B cell (primary cell): ENCODE data around the gene COG5. TPM values are rescaled to one million over a fixed set of nuclear protein-coding genes. Genes with fewer than 3 reads are reported as not detected.

ENCODE experiments used
- ATAC-seq: fragments of 200-7000 bp; cut with Tn5 transposase; one replicate; pipeline ENCODE4 v1.10.0; 2021; ENCODE audit warnings: low read depth, mild to moderate bottlenecking, moderate number of reproducible peaks, moderate library complexity
- CTCF ChIA-PET: fragments of 350-600 bp; sonication (Branson Sonifier 250); formaldehyde crosslinking; loops from one replicate; lab custom pipeline; 2021; ENCODE audit warnings: antibody characterized with exemption, inconsistent platforms; lab: Charles Lee
- POLR2A ChIA-PET: fragments of 350-600 bp; sonication (Branson Sonifier 250); formaldehyde crosslinking; loops from one replicate; lab custom pipeline; 2021; ENCODE audit warnings: antibody characterized with exemption; lab: Charles Lee
- DNase-seq: peaks from one replicate; pipeline ENCODE4 v3.0.0; 2013
- H2AFZ ChIP-seq: 2 replicates; pipeline ENCODE4 v1.6.1; 2012; ENCODE audit warnings: mild to moderate bottlenecking, low read depth, low read length; ENCODE audit not compliant: insufficient read depth, poor library complexity, severe bottlenecking
- H3K27ac ChIP-seq, 2 donors: 1 replicate in 1 of 2; 2 replicates in 1 of 2; pipeline ENCODE4 v1.5.1; 2012 to 2013; ENCODE audit warnings: low read length in 2 of 2, mild to moderate bottlenecking in 2 of 2, moderate library complexity in 1 of 2
- H3K27me3 ChIP-seq, 4 experiments: fragments of 200-600 bp in 1 of 4; sonication (generic) in 1 of 4; replicated peaks in 1 of 4; 1 replicate in 2 of 4; 2 replicates in 2 of 4; pipeline versions ENCODE4 v1.6.1 to v1.7.0; 2013 to 2016; ENCODE audit warnings: low read length in 3 of 4, mild to moderate bottlenecking in 2 of 4, mixed read lengths in 1 of 4, moderate library complexity in 1 of 4; ENCODE audit not compliant: insufficient read depth in 4 of 4, control insufficient read depth in 3 of 4; ENCODE audit errors: control extremely low read depth in 1 of 4
- H3K36me3 ChIP-seq, 2 experiments: replicated peaks in 1 of 2; 1 replicate in 1 of 2; 2 replicates in 1 of 2; pipeline versions ENCODE4 v1.6.1 to v1.7.1; 2013; ENCODE audit warnings: low read length in 1 of 2; ENCODE audit not compliant: insufficient read depth in 2 of 2, control insufficient read depth in 1 of 2; ENCODE audit errors: control extremely low read depth in 1 of 2, extremely low read depth in 1 of 2
- H3K4me1 ChIP-seq, 2 donors: fragments of 200-600 bp in 1 of 2; sonication (generic) in 1 of 2; 1 replicate in 1 of 2; 2 replicates in 1 of 2; pipeline versions ENCODE4 v1.5.1 to v1.6.1; 2013 to 2017; ENCODE audit warnings: low read length in 2 of 2; ENCODE audit not compliant: control insufficient read depth in 2 of 2, insufficient read depth in 2 of 2
- H3K4me2 ChIP-seq: replicated peaks from 2 replicates; pipeline ENCODE3; 2012; ENCODE audit warnings: mild to moderate bottlenecking, low read depth, low read length; ENCODE audit not compliant: poor library complexity, severe bottlenecking
- H3K4me3 ChIP-seq, 5 experiments: fragments of 200-600 bp in 1 of 5; sonication (generic) in 1 of 5; 1 replicate in 3 of 5; 2 replicates in 2 of 5; pipeline versions ENCODE4 v1.5.1 to v1.7.0; 2011 to 2016; ENCODE audit warnings: low read length in 4 of 5, mild to moderate bottlenecking in 4 of 5, low read depth in 2 of 5, control low read depth in 1 of 5, moderate library complexity in 1 of 5; ENCODE audit not compliant: insufficient read depth in 1 of 5; ENCODE audit errors: control extremely low read depth in 1 of 5, extremely low read depth in 1 of 5
- H3K79me2 ChIP-seq: fragments of 200-600 bp; sonication (generic); one replicate; pipeline ENCODE4 v1.6.0; 2016; ENCODE audit warnings: low read length; ENCODE audit not compliant: control insufficient read depth, insufficient read depth
- H3K9ac ChIP-seq: fragments of 200-600 bp; sonication (generic); 2 replicates; pipeline ENCODE4 v1.6.1; 2017; ENCODE audit warnings: mild to moderate bottlenecking, low read length, moderate library complexity
- H3K9me3 ChIP-seq, 3 donors: one replicate each; pipeline versions ENCODE4 v1.6.1 to v1.7.1; 2013; ENCODE audit warnings: low read length in 2 of 3; ENCODE audit not compliant: control insufficient read depth in 2 of 3, insufficient read depth in 1 of 3; ENCODE audit errors: control extremely low read depth in 1 of 3
- H4K20me1 ChIP-seq: 2 replicates; pipeline ENCODE4 v1.6.0; 2012; ENCODE audit warnings: mild to moderate bottlenecking, low read length; ENCODE audit not compliant: insufficient read depth, control insufficient read depth, poor library complexity, severe bottlenecking
- H3K27ac Mint-ChIP-seq: one replicate; pipeline ENCODE4 v1.8.0; 2021; ENCODE audit warnings: mixed read lengths
- H3K27me3 Mint-ChIP-seq: one replicate; pipeline ENCODE4 v1.8.0; 2021; ENCODE audit warnings: mixed read lengths
- H3K4me1 Mint-ChIP-seq: one replicate; pipeline ENCODE4 v1.8.0; 2021; ENCODE audit warnings: mixed read lengths
- H3K4me3 Mint-ChIP-seq: one replicate; pipeline ENCODE4 v1.8.0; 2021; ENCODE audit warnings: mixed read lengths
- H3K9me3 Mint-ChIP-seq: one replicate; pipeline ENCODE4 v1.8.0; 2022; ENCODE audit warnings: mixed read lengths; ENCODE audit not compliant: insufficient read depth
- CTCF ChIP-seq: fragments of 200-600 bp; IDR thresholded peaks from one replicate; pipeline ENCODE4 v1.8.0; 2022; ENCODE audit warnings: antibody characterized with exemption, mild to moderate bottlenecking
- EZH2 ChIP-seq: IDR thresholded peaks from 2 replicates; pipeline ENCODE4 v1.6.1; 2012; ENCODE audit warnings: borderline replicate concordance, low read depth, mild to moderate bottlenecking, moderate library complexity, low read length; ENCODE audit not compliant: insufficient read depth, poor library complexity, severe bottlenecking
- whole genome bisulfite sequencing: methylation state at CpG from one replicate; pipeline ENCODE4 v1.1.5; 2013; ENCODE audit warnings: missing lambda C conversion rate; ENCODE audit not compliant: insufficient coverage; 5-methylcytosine and 5-hydroxymethylcytosine counted together
- intact Hi-C: fragments of 100-400 bp; cut with micrococcal nuclease; formaldehyde crosslinking; loops from one replicate; pipeline ENCODE4 v1.10.0; 2022
- polyA plus RNA-seq: library from polyadenylated mRNA; depleted of rRNA; stranded (reverse); fragments of >200 nt; gene quantifications from 2 replicates; pipeline ENCODE4 v1.2.3, GENCODE V29; 2012
- total RNA-seq, 2 donors: library from RNA; stranded (reverse); fragments of 120-200 nt in 1 of 2; gene quantifications; 1 replicate in 1 of 2; 2 replicates in 1 of 2; pipeline versions ENCODE4 v1.2.3 to v1.2.4, GENCODE V29; 2013 to 2022

Gene COG5
- total and polyA plus RNA-seq, 2 donors (not counting 1 experiment from before 2014, with no cell fraction given): 7.0 to 73.0 TPM

- Histone ChIP-seq H3K4me3 (no peak overlapping the region), H3K27me3 (no peaks in the 10 kb centered on the region), H4K20me1 (no peaks in the 10 kb centered on the region), H3K9ac (no peak overlapping the region), H3K79me2 (no peaks in the 10 kb centered on the region), H3K9me3 (no peaks in the 10 kb centered on the region), H3K4me2 (no peak overlapping the region), H3K4me1 (no peaks in the 10 kb centered on the region), H3K36me3 (no peaks in the 10 kb centered on the region), H3K27ac (no peak overlapping the region), H2AFZ (no peak overlapping the region)
- no peak overlapping the region for H3K27ac Mint-ChIP-seq
- H3K4me1 Mint-ChIP-seq: peaks cover 4% of the 10 kb centered on the region
- DNase-seq (no peak), ATAC-seq (no peak)
- H3K4me3 Mint-ChIP-seq: no peak overlapping the region
- POLR2A ChIA-PET: no interaction called here
- no peaks in the 10 kb centered on the region for H3K9me3 Mint-ChIP-seq
- intact Hi-C loops: no loop called here
- TF ChIP-seq CTCF: no peak
- TF ChIP-seq EZH2: no peak
- WGBS: no CpG with 5 or more reads among the region's 1 CpG
- no peaks in the 10 kb centered on the region for H3K27me3 Mint-ChIP-seq
- CTCF ChIA-PET: no interaction called here
Measured at GRCh38 chr7:107482571-107482970, 81.1 kb downstream of the COG5 start.

DNA sequence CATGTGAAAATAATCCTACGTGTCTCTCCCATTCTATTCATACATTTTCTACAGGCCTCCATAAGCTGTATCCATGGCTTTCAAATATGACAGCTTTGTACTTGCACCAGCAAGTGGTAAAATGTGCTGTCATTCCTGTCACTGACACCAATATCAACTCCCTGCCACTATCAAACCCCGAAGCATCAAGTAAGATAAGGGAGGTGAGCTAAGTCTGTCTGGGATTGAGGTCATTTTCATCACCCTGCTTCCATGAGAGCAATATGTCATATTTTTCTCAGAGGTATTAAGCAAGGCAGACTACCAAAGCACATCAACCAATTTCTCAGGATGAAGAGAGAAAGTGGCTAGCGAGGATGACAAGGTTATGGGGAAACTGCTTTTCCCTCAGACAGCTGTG is 82.8 kb downstream of the COG5 start:
- H3K4me3 ChIP-seq: no peak overlapping the region
- no peaks in the 10 kb centered on the region for H3K9me3 ChIP-seq
- Mint-ChIP-seq H3K27me3 (no peaks in the 10 kb centered on the region), H3K9me3 (no peaks in the 10 kb centered on the region), H3K4me1 (peaks cover 3% of the 10 kb centered on the region), H3K4me3 (no peak overlapping the region), H3K27ac (no peak overlapping the region)
- H3K79me2 ChIP-seq: no peaks in the 10 kb centered on the region
- H4K20me1 ChIP-seq: no peaks in the 10 kb centered on the region
- TF ChIP-seq EZH2: no peak
- no peak for TF ChIP-seq CTCF
- CTCF ChIA-PET: interaction anchor here (1.1 kb wide), 1 partner anchor 13 kb away, joined by 3 read pairs; no protein-coding TSS in a partner anchor
- DNase-seq (no peak), ATAC-seq (no peak)
- H3K27me3 ChIP-seq: no peaks in the 10 kb centered on the region
- no peaks in the 10 kb centered on the region for H3K4me1 ChIP-seq
- H2AFZ ChIP-seq: no peak overlapping the region
- intact Hi-C loops: no loop called here
- no peak overlapping the region for H3K27ac ChIP-seq
- POLR2A ChIA-PET: no interaction called here
- H3K36me3 ChIP-seq: no peaks in the 10 kb centered on the region
- H3K9ac ChIP-seq: no peak overlapping the region
- no peak overlapping the region for H3K4me2 ChIP-seq
- 100% methylated on average over 1 of the region's 3 CpGs for WGBS
